RWPE2 (cell line): Measurements from ENCODE around the gene GLCE.

ENCODE experiments used
- ATAC-seq: fragments of 200-7000 bp; cut with Tn5 transposase; 3 replicates; pipeline ENCODE4 v1.9.1; 2021; ENCODE audit warnings: low read depth
- DNase-seq: peaks from one replicate; pipeline ENCODE4 v3.0.0-alpha.2; 2020; ENCODE audit warnings: low spot score
- H3K27ac ChIP-seq: fragments of 450-650 bp; 2 replicates; pipeline ENCODE4 v1.5.1; 2017; ENCODE audit warnings: mild to moderate bottlenecking; ENCODE audit not compliant: poor library complexity, severe bottlenecking
- H3K27me3 ChIP-seq: fragments of 250-450 bp; sonication (Bioruptor Pico); 2 replicates; pipeline ENCODE4 v1.5.1; 2021; ENCODE audit warnings: mild to moderate bottlenecking, moderate library complexity; ENCODE audit not compliant: insufficient read depth, poor library complexity, severe bottlenecking
- H3K36me3 ChIP-seq: fragments of 250-450 bp; sonication (Bioruptor Pico); 2 replicates; pipeline ENCODE4 v1.5.1; 2020; ENCODE audit warnings: low read depth, mild to moderate bottlenecking, moderate library complexity
- H3K4me1 ChIP-seq: fragments of 250-450 bp; sonication (Bioruptor Pico); 2 replicates; pipeline ENCODE4 v1.5.1; 2021; ENCODE audit warnings: mild to moderate bottlenecking, moderate library complexity; ENCODE audit not compliant: insufficient read depth, poor library complexity, severe bottlenecking
- H3K4me3 ChIP-seq: fragments of 250-450 bp; sonication (Bioruptor Pico); 2 replicates; pipeline ENCODE4 v1.5.1; 2021; ENCODE audit warnings: mild to moderate bottlenecking, moderate library complexity; ENCODE audit not compliant: severe bottlenecking
- H3K9me3 ChIP-seq: fragments of 250-450 bp; sonication (Bioruptor Pico); 2 replicates; pipeline ENCODE4 v1.5.1; 2021; ENCODE audit warnings: mild to moderate bottlenecking, moderate library complexity; ENCODE audit not compliant: severe bottlenecking
- TF ChIP-seq, protein P1 (sequence below): fragments of 450-650 bp; IDR thresholded peaks from one replicate; pipeline ENCODE4 v1.5.1; 2017; ENCODE audit warnings: mild to moderate bottlenecking, moderate library complexity; ENCODE audit not compliant: poor library complexity, severe bottlenecking

Gene GLCE

DNA sequence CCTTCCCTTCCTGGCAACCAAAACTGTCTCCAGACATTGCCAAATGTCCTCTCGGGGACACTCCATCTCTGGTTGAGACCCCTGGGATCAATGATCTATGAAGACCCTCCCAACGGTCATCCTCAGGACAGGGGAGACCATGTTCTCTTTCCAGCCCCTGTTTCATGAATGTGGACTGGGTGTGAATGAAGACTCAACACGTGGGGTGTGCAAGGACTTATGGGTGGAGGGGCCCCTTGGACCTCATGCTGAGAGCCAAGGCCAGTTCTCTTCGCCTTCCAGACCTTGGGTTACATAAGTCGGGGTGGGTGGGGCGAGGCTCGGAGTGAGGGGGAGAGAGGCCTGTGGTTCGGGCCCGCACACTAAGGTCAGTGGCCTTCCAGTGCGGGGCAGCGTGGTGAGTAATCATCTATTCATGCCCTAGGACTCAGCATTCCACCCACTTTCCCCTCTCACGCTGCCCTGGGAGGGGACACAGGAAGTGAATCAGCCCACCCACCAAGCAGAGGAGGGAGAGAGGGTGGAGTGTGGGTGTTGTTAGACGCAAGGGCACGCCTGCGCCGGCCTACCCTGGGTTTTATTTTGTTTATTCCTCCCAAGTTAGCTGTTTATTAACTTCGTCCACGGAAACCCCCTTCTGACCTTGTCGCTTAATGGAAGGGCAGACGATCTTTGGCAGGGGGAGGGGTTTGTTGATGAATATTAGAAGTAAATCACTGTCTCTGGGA lies 144.9 kb downstream of the GLCE start:
- H3K4me1 ChIP-seq: peaks cover 15% of the 10 kb centered on the region
- no peaks in the 10 kb centered on the region for H3K36me3 ChIP-seq
- H3K27me3 ChIP-seq: no peaks in the 10 kb centered on the region
- peak; percentile 55 for ATAC-seq
- peak; percentile 80 for DNase-seq
- TF ChIP-seq, protein P1, sequence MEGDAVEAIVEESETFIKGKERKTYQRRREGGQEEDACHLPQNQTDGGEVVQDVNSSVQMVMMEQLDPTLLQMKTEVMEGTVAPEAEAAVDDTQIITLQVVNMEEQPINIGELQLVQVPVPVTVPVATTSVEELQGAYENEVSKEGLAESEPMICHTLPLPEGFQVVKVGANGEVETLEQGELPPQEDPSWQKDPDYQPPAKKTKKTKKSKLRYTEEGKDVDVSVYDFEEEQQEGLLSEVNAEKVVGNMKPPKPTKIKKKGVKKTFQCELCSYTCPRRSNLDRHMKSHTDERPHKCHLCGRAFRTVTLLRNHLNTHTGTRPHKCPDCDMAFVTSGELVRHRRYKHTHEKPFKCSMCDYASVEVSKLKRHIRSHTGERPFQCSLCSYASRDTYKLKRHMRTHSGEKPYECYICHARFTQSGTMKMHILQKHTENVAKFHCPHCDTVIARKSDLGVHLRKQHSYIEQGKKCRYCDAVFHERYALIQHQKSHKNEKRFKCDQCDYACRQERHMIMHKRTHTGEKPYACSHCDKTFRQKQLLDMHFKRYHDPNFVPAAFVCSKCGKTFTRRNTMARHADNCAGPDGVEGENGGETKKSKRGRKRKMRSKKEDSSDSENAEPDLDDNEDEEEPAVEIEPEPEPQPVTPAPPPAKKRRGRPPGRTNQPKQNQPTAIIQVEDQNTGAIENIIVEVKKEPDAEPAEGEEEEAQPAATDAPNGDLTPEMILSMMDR: no peak
- H3K9me3 ChIP-seq: no peaks in the 10 kb centered on the region
- peak overlapping the region; percentile 40 for H3K27ac ChIP-seq
- no peak overlapping the region for H3K4me3 ChIP-seq

DNA sequence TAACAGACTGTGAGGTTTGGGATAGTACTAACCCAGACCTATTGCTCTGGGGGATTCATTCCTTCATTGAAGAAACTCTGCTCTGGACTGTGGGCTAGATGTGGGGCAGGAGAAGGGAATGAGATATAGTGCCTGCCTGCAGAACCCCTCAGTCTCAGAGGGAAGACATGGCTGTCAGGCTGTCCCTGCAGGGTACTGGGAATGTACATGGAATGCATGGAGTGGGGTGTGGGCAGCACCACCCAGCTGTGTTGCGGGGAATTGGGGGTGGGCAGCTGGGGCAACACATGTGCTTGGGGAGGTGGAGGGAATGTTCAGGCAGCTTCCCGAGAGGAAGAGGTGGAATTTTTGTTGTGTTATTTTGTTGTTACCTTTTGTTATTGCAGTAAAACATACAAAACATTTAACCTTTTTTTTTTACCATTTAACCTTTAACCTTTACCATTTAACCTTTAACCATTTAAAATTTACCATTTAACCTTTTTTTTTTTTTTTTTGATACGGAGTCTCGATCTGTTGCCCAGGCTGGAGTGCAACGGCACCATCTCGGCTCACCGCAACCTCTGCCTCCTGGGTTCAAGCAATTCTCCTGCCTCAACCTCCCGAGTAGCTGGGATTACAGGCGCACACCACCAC lies 145.6 kb downstream of the GLCE start:
- no peak overlapping the region for H3K4me3 ChIP-seq
- H3K27me3 ChIP-seq: no peaks in the 10 kb centered on the region
- peak; percentile 29 for DNase-seq
- peak overlapping the region; percentile 40 for H3K27ac ChIP-seq
- H3K4me1 ChIP-seq: peaks cover 15% of the 10 kb centered on the region
- H3K9me3 ChIP-seq: no peaks in the 10 kb centered on the region
- no peaks in the 10 kb centered on the region for H3K36me3 ChIP-seq
- TF ChIP-seq, protein P1: no peak
- ATAC-seq: no peak

DNA sequence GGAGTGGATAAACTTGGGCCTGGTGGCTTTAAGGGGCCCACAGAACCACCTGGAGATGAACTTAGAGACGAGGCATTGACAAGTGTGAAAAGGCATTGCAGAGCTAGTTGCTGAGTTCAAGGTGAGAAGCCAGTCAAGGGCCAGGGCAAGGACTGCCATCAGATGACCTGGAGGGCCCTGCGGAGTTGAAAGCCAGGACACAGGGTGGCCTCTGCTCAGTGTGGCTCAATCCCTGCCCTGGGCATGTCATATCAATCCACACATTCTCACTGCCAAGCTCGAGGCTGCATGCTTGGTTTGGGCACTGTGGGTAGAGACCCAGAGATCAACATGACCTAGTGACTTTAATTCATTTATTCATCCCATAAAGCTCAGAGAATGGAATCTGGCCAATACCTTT lies 147.5 kb downstream of the GLCE start:
- TF ChIP-seq, protein P1: no peak
- H3K9me3 ChIP-seq: no peaks in the 10 kb centered on the region
- ATAC-seq (no peak), DNase-seq (peak; percentile 54)
- H3K27ac ChIP-seq: no peak overlapping the region
- H3K4me1 ChIP-seq: peaks cover 15% of the 10 kb centered on the region
- H3K36me3 ChIP-seq: no peaks in the 10 kb centered on the region
- no peak overlapping the region for H3K4me3 ChIP-seq
- no peaks in the 10 kb centered on the region for H3K27me3 ChIP-seq

DNA sequence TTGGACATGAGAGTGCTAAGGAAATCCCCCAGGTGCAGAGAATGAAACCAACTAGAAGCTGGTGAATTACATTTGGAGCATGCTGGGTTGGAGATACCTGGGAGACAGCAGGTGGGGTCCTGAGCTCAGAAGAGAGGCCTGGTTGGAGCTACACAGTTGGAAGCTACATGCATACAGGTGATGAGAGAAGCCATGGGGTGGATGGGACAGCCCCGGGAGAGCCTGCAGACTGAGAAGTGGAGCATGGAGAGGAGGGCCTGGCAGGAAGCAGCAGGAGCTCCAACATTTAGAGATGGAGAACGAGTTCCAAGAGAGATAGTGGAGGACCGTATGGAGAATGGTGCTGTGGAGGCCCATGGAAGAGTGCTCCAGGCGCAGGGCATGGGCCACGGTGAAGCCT lies 148.5 kb downstream of the GLCE start:
- H3K4me1 ChIP-seq: peaks cover 15% of the 10 kb centered on the region
- no peaks in the 10 kb centered on the region for H3K27me3 ChIP-seq
- ATAC-seq (no peak), DNase-seq (peak; percentile 15)
- TF ChIP-seq, protein P1: no peak
- no peaks in the 10 kb centered on the region for H3K9me3 ChIP-seq
- no peaks in the 10 kb centered on the region for H3K36me3 ChIP-seq
- H3K4me3 ChIP-seq: no peak overlapping the region
- H3K27ac ChIP-seq: no peak overlapping the region

DNA sequence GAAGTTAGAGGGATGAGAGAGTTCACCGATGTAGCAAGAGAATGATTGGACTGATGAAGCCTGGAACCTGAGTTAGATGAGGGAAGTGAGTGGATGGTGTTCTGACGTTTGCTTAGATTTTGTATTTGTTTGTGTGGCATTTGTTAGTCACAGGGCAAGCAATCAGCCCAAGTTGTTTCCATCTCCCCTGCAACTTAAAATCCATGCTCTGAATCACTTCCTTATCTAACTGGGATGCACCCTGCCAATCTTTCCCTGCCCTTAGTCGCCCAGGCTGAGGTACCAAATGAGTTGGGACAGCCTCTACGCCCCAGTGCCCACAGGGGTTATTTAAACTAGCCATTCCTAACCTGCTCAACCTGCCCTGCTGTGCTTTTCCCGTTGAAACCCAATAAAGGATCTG lies 150.9 kb downstream of the GLCE start:
- Histone ChIP-seq H3K27me3 (no peaks in the 10 kb centered on the region), H3K36me3 (no peaks in the 10 kb centered on the region), H3K4me1 (no peaks in the 10 kb centered on the region), H3K9me3 (no peaks in the 10 kb centered on the region), H3K27ac (no peak overlapping the region), H3K4me3 (no peak overlapping the region)
- TF ChIP-seq, protein P1: no peak
- ATAC-seq (no peak), DNase-seq (peak; percentile 38)
